GM12891 (cell line): ENCODE results near the gene APOE.

ENCODE experiments used
- POLR2A ChIP-seq: IDR thresholded peaks from 2 replicates; pipeline ENCODE4 v1.6.1; 2011; ENCODE audit warnings: low read depth, low read length, control low read depth
- POLR2AphosphoS5 ChIP-seq: IDR thresholded peaks from 2 replicates; pipeline ENCODE4 v1.6.1; 2011; ENCODE audit warnings: low read depth, low read length, control low read depth
- TAF1 ChIP-seq: IDR thresholded peaks from 2 replicates; pipeline ENCODE4 v1.6.1; 2011; ENCODE audit warnings: low read depth, low read length, control low read depth

- TF ChIP-seq POLR2AphosphoS5: no peak
- no peak for TF ChIP-seq POLR2A
- TF ChIP-seq TAF1: no peak
Measured at GRCh38 chr19:44924243-44924725, 18.7 kb downstream of the APOE start.
